GM19025 (cell line): ENCODE results near the gene GIMD1.
A peak's percentile ranks its signal among the peaks of the same experiment; 100 is the strongest.

Experiments used
- ATAC-seq: cut with Tn5 transposase; IDR thresholded peaks from one replicate; pipeline ENCODE4 v1.9.1; 2021; ENCODE audit warnings: mild to moderate bottlenecking, low read depth, moderate library complexity; ENCODE audit not compliant: unreplicated experiment

The GIMD1 gene

DNA sequence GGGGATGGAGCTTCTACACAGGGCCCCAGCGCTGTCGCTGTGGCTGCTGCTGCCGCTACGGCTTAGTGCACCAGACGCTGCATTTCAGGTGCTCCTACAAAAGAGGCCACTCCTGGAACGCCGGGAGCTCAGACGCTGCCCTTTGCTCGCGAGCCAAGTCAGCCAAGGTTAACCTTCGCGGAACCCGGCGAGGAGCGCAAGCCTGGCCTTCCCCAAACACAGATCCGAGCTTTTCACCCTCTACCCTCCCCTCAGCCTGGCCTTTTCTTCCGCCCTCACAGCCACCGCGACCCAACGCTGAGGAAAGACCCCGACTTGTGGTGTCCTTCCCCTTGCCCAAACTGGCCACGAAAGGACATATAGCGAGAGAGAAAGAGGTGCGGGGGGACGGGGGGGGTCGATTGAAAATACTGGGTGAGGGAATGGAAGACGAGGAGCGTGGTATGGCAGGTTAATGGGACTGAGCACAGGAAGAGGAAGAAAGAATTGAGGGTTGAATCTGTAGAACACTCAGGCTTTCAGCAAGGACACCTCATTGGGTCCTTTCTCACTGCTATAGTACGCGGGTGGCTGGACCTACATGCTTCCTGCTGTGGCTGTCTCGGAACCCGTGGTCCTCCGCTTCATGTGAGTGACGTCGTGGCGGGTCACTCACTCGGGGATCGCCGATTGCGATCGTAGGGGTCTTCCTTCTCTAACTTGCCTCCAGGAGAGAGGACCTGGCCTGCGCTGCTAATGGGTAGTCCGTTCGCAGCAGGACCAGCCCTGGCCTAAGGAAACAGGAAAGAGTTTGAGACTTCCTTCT is 52.4 kb downstream of the GIMD1 start, which contains the start of the genes AIMP1 and TBCK:
AIMP1 (plus strand) TSS at position 583 of the 805 bp plus-strand sequence. CDS start 8,460 bp downstream, outside the sequence.
TBCK (minus strand) TSS at position 242 of the 805 bp plus-strand sequence. CDS start 7,249 bp downstream, outside the sequence.
- peak; percentile 72 for ATAC-seq

DNA sequence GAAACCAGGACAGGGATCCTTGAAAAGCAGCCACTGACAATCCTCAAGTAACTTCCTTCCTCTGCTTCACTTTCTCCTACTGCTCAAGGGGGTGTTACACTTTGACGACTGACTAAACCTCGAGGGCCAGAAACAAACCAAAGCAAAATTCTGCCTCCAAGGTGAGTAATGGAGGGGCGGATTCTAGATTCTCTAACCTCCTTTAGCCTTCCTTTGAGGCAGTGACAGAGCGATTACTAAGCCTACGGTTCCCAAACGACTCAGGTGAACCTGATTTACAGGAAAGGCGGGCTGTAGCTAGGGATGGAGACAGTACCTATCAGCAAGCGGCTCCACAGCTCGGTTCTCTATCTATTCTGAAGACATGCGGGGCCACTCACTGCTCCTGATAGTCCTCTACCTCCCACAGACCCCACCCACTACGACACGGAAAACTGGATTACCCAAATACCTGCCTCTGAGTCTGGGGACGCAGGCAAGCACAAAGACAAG is 53.1 kb downstream of the GIMD1 start:
- ATAC-seq: peak; percentile 21

DNA sequence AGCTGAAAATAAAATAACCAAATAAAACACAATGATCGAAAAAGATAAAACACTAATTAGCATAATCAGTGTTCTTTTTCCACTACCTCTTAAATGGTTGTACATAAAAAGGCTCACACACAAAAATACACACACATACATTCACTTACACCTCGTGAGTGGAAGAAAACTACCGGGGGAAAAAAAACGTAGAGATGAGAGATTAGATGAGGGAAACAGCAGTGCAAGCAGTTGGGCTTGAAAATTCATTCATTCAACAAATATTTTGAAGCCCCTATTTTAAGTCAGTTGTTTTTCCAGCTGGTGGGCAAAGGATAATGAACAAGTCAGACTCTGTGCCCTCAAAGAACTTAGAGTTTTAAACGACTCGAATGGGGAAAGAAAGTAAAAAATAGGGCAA is 53.6 kb downstream of the GIMD1 start:
- no peak for ATAC-seq

DNA sequence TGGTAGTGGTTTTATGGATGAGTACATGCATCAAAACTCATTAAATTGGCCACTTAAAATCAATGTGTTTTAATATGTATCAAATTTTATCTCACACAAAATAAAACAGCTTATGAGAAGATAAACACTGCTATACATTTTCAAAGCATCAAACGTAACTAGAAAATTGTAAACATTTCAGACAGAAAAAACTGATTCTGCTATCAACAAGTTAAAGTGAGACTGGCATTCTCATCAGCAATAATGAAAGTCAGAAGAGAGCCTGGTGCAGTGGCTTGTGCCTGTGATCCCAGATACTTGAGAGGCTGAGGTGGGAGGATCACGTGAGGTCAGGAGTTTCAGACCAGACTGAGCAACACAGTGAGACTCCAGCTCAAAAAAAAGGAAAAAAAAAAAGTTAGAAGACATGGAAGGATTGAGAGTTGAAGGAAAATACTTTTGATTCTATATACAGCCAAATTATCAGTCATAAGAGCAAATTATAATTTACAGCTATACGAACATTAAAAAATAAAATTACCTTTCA is 55.5 kb downstream of the GIMD1 start:
- no peak for ATAC-seq

DNA sequence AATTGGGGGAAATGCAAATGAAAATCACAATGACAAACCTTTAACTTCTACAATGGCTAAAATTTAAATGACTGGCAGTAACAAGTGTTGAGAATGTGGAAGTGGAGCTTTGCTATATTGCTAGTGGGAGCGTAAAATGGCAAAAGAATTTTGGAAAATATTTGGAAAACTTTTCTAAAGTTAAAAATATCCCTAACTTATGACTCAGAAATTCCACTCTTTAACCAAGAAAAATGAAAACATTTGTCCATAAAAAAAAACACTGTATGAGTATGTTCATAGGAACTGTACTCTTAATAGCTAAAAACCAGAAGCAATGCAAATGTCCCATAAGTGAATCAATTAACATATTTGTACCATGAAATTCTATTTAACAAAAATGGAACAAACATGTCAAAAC is 56.2 kb downstream of the GIMD1 start:
- ATAC-seq: no peak
